ENCODE measurements around the gene CCDC15.

The CCDC15 gene

DNA sequence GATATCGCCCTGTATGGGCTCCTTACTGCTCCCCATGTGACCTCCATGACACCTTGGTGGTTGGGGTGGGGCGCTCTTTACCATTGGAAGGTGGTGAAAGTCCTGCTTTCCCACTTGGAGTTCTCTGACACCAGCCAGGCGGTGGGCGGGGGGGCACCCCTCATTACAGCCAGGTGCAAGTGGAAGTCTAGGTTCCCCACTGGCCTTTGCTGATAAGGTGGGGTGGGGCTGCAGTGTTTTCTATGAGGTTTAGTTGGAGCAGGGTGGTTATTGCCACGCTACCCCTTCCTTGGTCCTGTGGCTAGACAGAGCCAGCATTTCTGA, 103.7 kb downstream of the CCDC15 start:
- no peak for FAIRE-seq

GRCh38 chr11:125061281-125061680, 107.3 kb downstream of the CCDC15 start:
- TF ChIP-seq POLR2A (IDR thresholded peaks at IDR 0.05; ENCODE audit: low read depth, low read length) (no peak), POU2F2 (IDR thresholded peaks at IDR 0.05; ENCODE audit: low read depth, low read length) (no peak), SPI1 (IDR thresholded peaks at IDR 0.05; ENCODE audit: low read depth, low read length) (no peak), TAF1 (IDR thresholded peaks at IDR 0.05; ENCODE audit: low read depth, low read length) (no peak), POLR2AphosphoS5 (IDR thresholded peaks at IDR 0.05; ENCODE audit: low read depth, low read length) (no peak), PAX5 (IDR thresholded peaks at IDR 0.05; ENCODE audit: insufficient read depth, low read length, severe bottlenecking) (no peak)
- DNase-seq (ENCODE audit: insufficient read length, low spot score) (no peak), FAIRE-seq (no peak)

More for the DNA sequence above, 103.7 kb downstream of the CCDC15 start:
- no peak for TF ChIP-seq PAX5 (IDR thresholded peaks at IDR 0.05; ENCODE audit: insufficient read depth, low read length, severe bottlenecking)
- no peak for TF ChIP-seq POLR2A (IDR thresholded peaks at IDR 0.05; ENCODE audit: low read depth, low read length)
- TF ChIP-seq POLR2AphosphoS5 (IDR thresholded peaks at IDR 0.05; ENCODE audit: low read depth, low read length) = no peak
- TF ChIP-seq TAF1 (IDR thresholded peaks at IDR 0.05; ENCODE audit: low read depth, low read length) = no peak
- TF ChIP-seq SPI1 (IDR thresholded peaks at IDR 0.05; ENCODE audit: low read depth, low read length) = no peak
- no peak for TF ChIP-seq POU2F2 (IDR thresholded peaks at IDR 0.05; ENCODE audit: low read depth, low read length)
- DNase-seq (ENCODE audit: insufficient read length, low spot score) = no peak

- FAIRE-seq (peak; percentile 5), DNase-seq (ENCODE audit: insufficient read length, low spot score) (no peak)
- TF ChIP-seq POLR2AphosphoS5 (IDR thresholded peaks at IDR 0.05; ENCODE audit: low read depth, low read length) = no peak
- TF ChIP-seq TAF1 (IDR thresholded peaks at IDR 0.05; ENCODE audit: low read depth, low read length) = no peak
- no peak for TF ChIP-seq POLR2A (IDR thresholded peaks at IDR 0.05; ENCODE audit: low read depth, low read length)
- no peak for TF ChIP-seq POU2F2 (IDR thresholded peaks at IDR 0.05; ENCODE audit: low read depth, low read length)
- no peak for TF ChIP-seq PAX5 (IDR thresholded peaks at IDR 0.05; ENCODE audit: insufficient read depth, low read length, severe bottlenecking)
- TF ChIP-seq SPI1 (IDR thresholded peaks at IDR 0.05; ENCODE audit: low read depth, low read length) = no peak
Measured at GRCh38 chr11:125062218-125062930, 108.4 kb downstream of the CCDC15 start.

GRCh38 chr11:125062931-125063428, 109.0 kb downstream of the CCDC15 start, which contains the start of gene SLC37A2:
TSS of gene SLC37A2 (plus strand) at chr11:125063305. CDS start at chr11:125063368, 63 bp downstream.
- DNase-seq (ENCODE audit: insufficient read length, low spot score) = peak; percentile 83
- TF ChIP-seq TAF1 (IDR thresholded peaks at IDR 0.05; ENCODE audit: low read depth, low read length) = peak; percentile 27; the same call in 1 of the 2 replicates
- peak; percentile 70 for TF ChIP-seq POLR2A (IDR thresholded peaks at IDR 0.05; ENCODE audit: low read depth, low read length)
- peak; percentile 92 for TF ChIP-seq SPI1 (IDR thresholded peaks at IDR 0.05; ENCODE audit: low read depth, low read length)
- peak; percentile 70 for TF ChIP-seq POLR2AphosphoS5 (IDR thresholded peaks at IDR 0.05; ENCODE audit: low read depth, low read length)
- no peak for TF ChIP-seq PAX5 (IDR thresholded peaks at IDR 0.05; ENCODE audit: insufficient read depth, low read length, severe bottlenecking)
- 0 out of 2 replicates have a peak, but pooled peaks have one; percentile 24 for TF ChIP-seq POU2F2 (IDR thresholded peaks at IDR 0.05; ENCODE audit: low read depth, low read length)
- peak; percentile 97 for FAIRE-seq

DNA sequence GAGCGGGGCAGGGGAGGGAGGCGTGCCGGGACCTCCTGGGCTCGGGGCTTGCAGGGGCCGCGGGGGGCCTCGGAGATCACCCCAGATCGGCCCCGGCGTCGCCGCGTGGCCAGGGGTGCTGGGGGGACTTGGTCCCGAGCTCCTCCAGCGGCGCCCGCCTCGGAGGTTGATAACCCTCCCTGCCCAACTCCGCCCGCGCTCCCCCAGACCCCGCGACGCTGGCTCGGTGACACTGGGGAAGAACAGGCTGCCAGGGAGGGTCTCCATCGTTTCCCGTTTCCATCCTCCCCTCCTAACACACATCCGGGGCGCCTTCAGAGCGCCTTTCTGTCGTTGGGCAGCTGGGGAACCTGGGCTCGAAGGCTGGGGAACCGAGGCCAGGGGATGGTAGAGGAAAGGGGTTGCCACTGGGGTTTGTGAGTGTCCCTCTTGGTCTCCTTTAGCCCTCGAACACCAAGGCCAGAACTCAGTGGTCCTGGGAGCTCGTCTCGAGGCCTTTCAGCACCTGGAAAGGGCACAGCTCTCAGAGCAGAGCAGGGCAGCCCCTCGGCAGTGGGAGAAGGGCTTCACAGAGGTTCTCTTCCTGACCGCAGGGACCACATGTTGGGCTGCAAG, 109.5 kb downstream of the CCDC15 start:
- FAIRE-seq = peak; percentile 54
- no peak for DNase-seq (ENCODE audit: insufficient read length, low spot score)
- TF ChIP-seq POLR2AphosphoS5 (IDR thresholded peaks at IDR 0.05; ENCODE audit: low read depth, low read length) = no peak

GRCh38 chr11:125064070-125064469, 110.1 kb downstream of the CCDC15 start:
- TF ChIP-seq TAF1 (IDR thresholded peaks at IDR 0.05; ENCODE audit: low read depth, low read length) (no peak), POU2F2 (IDR thresholded peaks at IDR 0.05; ENCODE audit: low read depth, low read length) (no peak), POLR2AphosphoS5 (IDR thresholded peaks at IDR 0.05; ENCODE audit: low read depth, low read length) (no peak)
- no peak for FAIRE-seq

GRCh38 chr11:125068368-125068767, 114.4 kb downstream of the CCDC15 start:
- FAIRE-seq = no peak
- TF ChIP-seq TAF1 (IDR thresholded peaks at IDR 0.05; ENCODE audit: low read depth, low read length) (no peak), POLR2AphosphoS5 (IDR thresholded peaks at IDR 0.05; ENCODE audit: low read depth, low read length) (no peak), POLR2A (IDR thresholded peaks at IDR 0.05; ENCODE audit: low read depth, low read length) (no peak), POU2F2 (IDR thresholded peaks at IDR 0.05; ENCODE audit: low read depth, low read length) (no peak), SPI1 (IDR thresholded peaks at IDR 0.05; ENCODE audit: low read depth, low read length) (no peak), PAX5 (IDR thresholded peaks at IDR 0.05; ENCODE audit: insufficient read depth, low read length, severe bottlenecking) (no peak)
- DNase-seq (ENCODE audit: insufficient read length, low spot score) = no peak

More at GRCh38 chr11:125064070-125064469, 110.1 kb downstream of the CCDC15 start:
- DNase-seq (ENCODE audit: insufficient read length, low spot score) = no peak

- FAIRE-seq = no peak
- no peak for TF ChIP-seq POU2F2 (IDR thresholded peaks at IDR 0.05; ENCODE audit: low read depth, low read length)
- DNase-seq (ENCODE audit: insufficient read length, low spot score) = no peak
Measured at GRCh38 chr11:125069008-125069407, 115.0 kb downstream of the CCDC15 start.

- DNase-seq (ENCODE audit: insufficient read length, low spot score) (no peak), FAIRE-seq (peak; percentile 16)
- TF ChIP-seq PAX5 (IDR thresholded peaks at IDR 0.05; ENCODE audit: insufficient read depth, low read length, severe bottlenecking) = no peak
- TF ChIP-seq TAF1 (IDR thresholded peaks at IDR 0.05; ENCODE audit: low read depth, low read length) = no peak
Measured at GRCh38 chr11:125069796-125070195, 115.8 kb downstream of the CCDC15 start.

DNA sequence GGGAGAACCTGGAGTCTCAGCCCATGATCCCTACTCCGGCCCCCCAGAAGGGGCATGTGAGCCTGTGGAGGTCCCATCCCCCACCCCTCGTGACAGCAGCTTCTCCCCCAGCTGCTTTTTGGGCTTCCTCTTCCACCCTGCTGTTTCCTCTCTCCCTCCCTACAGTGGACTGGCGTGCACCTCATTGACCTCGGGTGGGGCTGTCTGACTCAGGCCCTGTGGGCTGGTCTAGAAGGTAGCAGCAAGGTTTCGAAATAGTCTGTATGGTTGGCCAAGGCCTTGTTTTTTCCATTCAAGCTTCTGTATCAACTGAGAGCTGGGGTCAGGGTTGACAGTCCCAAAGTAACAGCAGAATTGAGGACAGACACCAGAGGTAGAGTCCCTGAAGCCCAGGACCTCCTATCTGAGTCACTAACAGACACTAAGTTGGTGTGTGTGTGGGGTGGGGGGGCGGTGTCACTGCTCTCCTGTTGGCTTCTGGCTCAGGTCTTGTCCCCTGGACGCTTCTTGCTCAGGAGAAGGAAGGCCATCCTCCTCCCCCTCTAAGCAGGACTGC, 116.8 kb downstream of the CCDC15 start:
- no peak for DNase-seq (ENCODE audit: insufficient read length, low spot score)
- peak; percentile 45; the same call in 1 of the 2 replicates for TF ChIP-seq SPI1 (IDR thresholded peaks at IDR 0.05; ENCODE audit: low read depth, low read length)
- no peak for TF ChIP-seq PAX5 (IDR thresholded peaks at IDR 0.05; ENCODE audit: insufficient read depth, low read length, severe bottlenecking)
- peak; percentile 85 for FAIRE-seq

All from GM12891 (cell line).